Esophagus muscularis mucosa (tissue), 4 donors: ENCODE measurements around the gene FBLN1. TPM values are rescaled to one million over a fixed set of nuclear protein-coding genes. Genes with fewer than 3 reads are reported as not detected.

ENCODE experiments used
- DNase-seq: peaks from one replicate; pipeline ENCODE4 v3.0.0-alpha.2; 2017; ENCODE audit errors: extremely low spot score
- H3K27ac ChIP-seq, 4 donors: fragments of 200-600 bp; sonication (generic); replicated peaks in 1 of 4; 1 replicate in 3 of 4; 2 replicates in 1 of 4; pipeline ENCODE4 v1.5.1; 2016 to 2019; ENCODE audit warnings: mild to moderate bottlenecking in 1 of 4
- H3K27me3 ChIP-seq, 4 donors: fragments of 200-600 bp; sonication (generic); one replicate each; pipeline versions ENCODE4 v1.5.1 to v1.6.0; 2016 to 2019
- H3K36me3 ChIP-seq, 4 donors: fragments of 200-600 bp; sonication (generic); one replicate each; pipeline ENCODE4 v1.5.1; 2016 to 2019
- H3K4me1 ChIP-seq, 4 donors: fragments of 200-600 bp; sonication (generic); one replicate each; pipeline ENCODE4 v1.5.1; 2016 to 2019
- H3K4me3 ChIP-seq, 4 donors: fragments of 200-600 bp; sonication (generic); 1 replicate in 2 of 4; 2 replicates in 2 of 4; pipeline ENCODE4 v1.5.1; 2016 to 2019; ENCODE audit warnings: mild to moderate bottlenecking in 4 of 4, moderate library complexity in 1 of 4
- H3K9me3 ChIP-seq, 4 donors: fragments of 200-600 bp; sonication (generic); 1 replicate in 3 of 4; 2 replicates in 1 of 4; pipeline ENCODE4 v1.5.1; 2016 to 2019
- CTCF ChIP-seq, 3 experiments: fragments of 200-600 bp in 2 of 3; fragments of 450-650 bp in 1 of 3; sonication (generic) in 2 of 3; IDR thresholded peaks; one replicate each; pipeline ENCODE4 v1.5.1; 2017 to 2019; ENCODE audit warnings: antibody characterized with exemption in 3 of 3, mild to moderate bottlenecking in 2 of 3, moderate library complexity in 1 of 3
- EP300 ChIP-seq: sonication (generic); formaldehyde crosslinking; IDR thresholded peaks from one replicate; pipeline ENCODE4 v1.6.1; 2017; ENCODE audit warnings: antibody characterized with exemption
- POLR2A ChIP-seq: fragments of 450-650 bp; IDR thresholded peaks from one replicate; pipeline ENCODE4 v1.6.1; 2017; ENCODE audit warnings: antibody characterized with exemption, moderate library complexity, mild to moderate bottlenecking, low read depth
- POLR2AphosphoS5 ChIP-seq, 2 donors: sonication (generic); formaldehyde crosslinking; IDR thresholded peaks; one replicate each; pipeline ENCODE4 v1.6.1; 2017; ENCODE audit warnings: antibody characterized with exemption in 2 of 2
- WGBS: methylation state at CpG from one replicate; pipeline ENCODE4 v1.1.5; 2018; 5-methylcytosine and 5-hydroxymethylcytosine counted together
- intact Hi-C: fragments of 100-400 bp; cut with DNase I; formaldehyde crosslinking; loops from one replicate; pipeline ENCODE4 v1.15.1; 2023
- total RNA-seq, 4 donors: library from RNA; depleted of rRNA; stranded (reverse); fragments of >200 nt; gene quantifications; one replicate each; pipeline versions ENCODE4 v1.1.0 to v1.2.1, GENCODE V29; 2016

Gene FBLN1
- total RNA-seq, 4 donors from 2014 or later, result 355 to 534 (median 417) TPM

- TF ChIP-seq POLR2AphosphoS5 (IDR thresholded peaks at IDR 0.05) (no peak), POLR2A (no peak), CTCF (IDR thresholded peaks at IDR 0.05) (no peak), EP300 (no peak)
- no peaks in the 10 kb centered on the region for H3K9me3 ChIP-seq
- no peak overlapping the region for H3K4me3 ChIP-seq
- H3K27me3 ChIP-seq, result peaks cover 0 to 40% (median 0%) of the 10 kb centered on the region in 4 donors
- no peak for DNase-seq
- peak overlapping the region in 1 of 4 donors; percentile 13 for H3K27ac ChIP-seq
- intact Hi-C loops, result no loop called here
- WGBS, result 59% methylated on average over 10 of the region's 14 CpGs
- peaks cover 0 to 12% (median 3%) of the 10 kb centered on the region in 4 donors for H3K36me3 ChIP-seq
- peaks cover 0 to 40% (median 24%) of the 10 kb centered on the region in 4 donors for H3K4me1 ChIP-seq
Observed at GRCh38 chr22:45584121-45584570, 81.5 kb downstream of the FBLN1 start.

GRCh38 chr22:45584621-45585436, 82.1 kb downstream of the FBLN1 start:
- Histone ChIP-seq H3K4me3 (no peak overlapping the region), H3K9me3 (no peaks in the 10 kb centered on the region), H3K27ac (peak overlapping the region in 1 of 4 donors; percentile 60), H3K36me3 (peaks cover 0 to 12% (median 3%) of the 10 kb centered on the region in 4 donors), H3K27me3 (peaks cover 0 to 36% (median 0%) of the 10 kb centered on the region in 4 donors), H3K4me1 (peaks cover 0 to 34% (median 23%) of the 10 kb centered on the region in 4 donors)
- TF ChIP-seq EP300 (no peak), POLR2AphosphoS5 (IDR thresholded peaks at IDR 0.05) (no peak), POLR2A (no peak), CTCF (IDR thresholded peaks at IDR 0.05) (no peak)
- intact Hi-C loops, result no loop called here
- 76% methylated on average over 16 of the region's 17 CpGs for WGBS
- no peak for DNase-seq

- H3K27ac ChIP-seq, result peak overlapping the region in 1 of 4 donors; percentile 60
- no peak for TF ChIP-seq EP300
- TF ChIP-seq POLR2A, result no peak
- TF ChIP-seq POLR2AphosphoS5 (IDR thresholded peaks at IDR 0.05), result no peak
- TF ChIP-seq CTCF (IDR thresholded peaks at IDR 0.05), result no peak
- no peak overlapping the region for H3K4me3 ChIP-seq
- H3K27me3 ChIP-seq, result peaks cover 0 to 32% (median 0%) of the 10 kb centered on the region in 4 donors
- no peaks in the 10 kb centered on the region for H3K9me3 ChIP-seq
- intact Hi-C loops, result no loop called here
- 48% methylated on average over 11 of the region's 13 CpGs for WGBS
- H3K4me1 ChIP-seq, result peaks cover 0 to 33% (median 21%) of the 10 kb centered on the region in 4 donors
- peaks cover 0 to 12% (median 3%) of the 10 kb centered on the region in 4 donors for H3K36me3 ChIP-seq
- DNase-seq, result no peak
Observed at GRCh38 chr22:45585437-45585755, 82.7 kb downstream of the FBLN1 start.

- Histone ChIP-seq H3K4me1 (peaks cover 0 to 32% (median 20%) of the 10 kb centered on the region in 4 donors), H3K9me3 (no peaks in the 10 kb centered on the region), H3K27ac (peak overlapping the region in 1 of 4 donors; percentile 60), H3K36me3 (peaks cover 0 to 11% (median 2%) of the 10 kb centered on the region in 4 donors), H3K4me3 (no peak overlapping the region), H3K27me3 (peaks cover 0 to 32% (median 0%) of the 10 kb centered on the region in 4 donors)
- TF ChIP-seq POLR2AphosphoS5 (IDR thresholded peaks at IDR 0.05), result no peak
- TF ChIP-seq POLR2A, result no peak
- no peak for DNase-seq
- intact Hi-C loops, result no loop called here
- 80% methylated on average over 2 of the region's 19 CpGs for WGBS
Observed at GRCh38 chr22:45585946-45586540, 83.4 kb downstream of the FBLN1 start.

GRCh38 chr22:45586651-45587405, 84.1 kb downstream of the FBLN1 start:
- Histone ChIP-seq H3K27me3 (peaks cover 0 to 32% (median 0%) of the 10 kb centered on the region in 4 donors), H3K27ac (no peak overlapping the region), H3K4me1 (peaks cover 0 to 26% (median 16%) of the 10 kb centered on the region in 4 donors), H3K36me3 (peaks cover 0 to 7% (median 0%) of the 10 kb centered on the region in 4 donors), H3K4me3 (no peak overlapping the region), H3K9me3 (no peaks in the 10 kb centered on the region)
- 89% methylated on average over 22 of the region's 31 CpGs for WGBS
- no peak for DNase-seq
- TF ChIP-seq POLR2A (no peak), CTCF (IDR thresholded peaks at IDR 0.05) (no peak), POLR2AphosphoS5 (IDR thresholded peaks at IDR 0.05) (no peak), EP300 (no peak)
- intact Hi-C loops, result no loop called here
